DMS53 treated with DMSO at 0.1 percent for 48 hours (cell line): ENCODE results near the gene CSRP2.

Experiments used
- DNase-seq: peaks from one replicate; lab custom pipeline; 2025; ENCODE audit not compliant: unreplicated experiment; lab: John Stamatoyannopoulos, UW

Gene CSRP2

GRCh38 chr12:76864791-76865400, 13.9 kb downstream of the CSRP2 start:
- no peak for DNase-seq

- no peak for DNase-seq
Measured at GRCh38 chr12:76863837-76864236, 15.0 kb downstream of the CSRP2 start.

GRCh38 chr12:76863005-76863670, 15.7 kb downstream of the CSRP2 start:
- DNase-seq, result no peak

DNA sequence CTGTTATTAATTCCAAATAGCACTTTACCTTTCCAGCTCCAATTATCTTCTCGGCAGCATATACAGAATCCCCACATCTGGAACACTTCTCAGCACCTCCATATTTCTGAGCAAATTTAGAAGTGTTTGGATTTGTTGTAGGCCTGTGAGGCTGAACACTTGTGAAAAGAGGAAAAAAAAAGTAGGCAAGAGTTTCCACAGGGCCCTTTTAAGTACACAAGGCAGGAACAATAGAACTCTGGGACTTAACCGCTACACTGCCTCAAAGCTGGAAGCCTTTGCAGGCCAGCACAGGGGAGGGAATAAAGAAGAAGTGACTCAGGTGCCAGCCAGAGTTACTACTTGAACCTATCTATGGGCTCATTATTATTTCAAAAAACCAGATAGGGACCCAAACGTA, 18.6 kb downstream of the CSRP2 start:
- DNase-seq, result no peak

GRCh38 chr12:76859611-76860010, 19.2 kb downstream of the CSRP2 start:
- no peak for DNase-seq

- DNase-seq, result no peak
Measured at GRCh38 chr12:76856018-76856644, 22.7 kb downstream of the CSRP2 start.

GRCh38 chr12:76855271-76855670, 23.5 kb downstream of the CSRP2 start:
- no peak for DNase-seq

DNA sequence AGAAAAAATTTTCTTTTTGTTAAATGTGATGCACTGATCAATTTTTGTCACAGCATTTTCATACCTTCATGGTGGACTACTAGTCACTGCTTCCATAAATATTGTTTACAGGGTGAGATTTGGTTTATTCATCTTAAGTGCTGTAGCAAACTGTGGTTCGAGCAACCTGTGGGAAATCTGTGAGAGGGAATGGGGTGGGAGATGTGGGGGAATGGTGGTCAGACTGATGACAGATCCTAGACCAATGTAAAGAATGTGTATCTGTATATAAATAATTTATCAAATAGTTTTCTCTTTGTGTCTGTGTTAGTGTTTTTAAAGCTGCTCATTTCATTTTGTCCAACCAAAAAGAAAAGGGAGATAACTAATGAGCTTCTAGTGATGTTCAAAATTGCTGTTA, 26.7 kb downstream of the CSRP2 start:
- DNase-seq, result no peak

- DNase-seq, result no peak
Measured at GRCh38 chr12:76848132-76848531, 30.7 kb downstream of the CSRP2 start.

- DNase-seq, result no peak
Measured at GRCh38 chr12:76847260-76847659, 31.6 kb downstream of the CSRP2 start.

DNA sequence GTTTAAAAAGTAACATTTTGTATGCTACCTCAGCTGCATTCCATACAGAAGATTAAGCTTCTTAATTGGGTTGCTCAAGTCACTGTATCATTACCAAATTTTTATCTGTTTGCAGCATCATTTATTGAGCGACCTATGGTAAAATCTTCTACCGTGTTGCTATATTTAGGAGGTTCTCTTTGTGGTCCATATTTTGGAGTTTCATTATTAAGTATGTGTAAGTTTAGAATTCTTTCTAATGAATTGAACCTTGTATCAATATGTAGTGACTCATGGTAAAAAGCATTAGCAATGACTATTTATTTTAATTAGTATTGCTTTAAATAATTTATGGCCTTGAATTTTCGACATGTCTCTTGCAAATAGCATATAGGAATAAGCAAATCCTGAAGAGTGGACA, 42.2 kb downstream of the CSRP2 start:
- DNase-seq, result no peak

DNA sequence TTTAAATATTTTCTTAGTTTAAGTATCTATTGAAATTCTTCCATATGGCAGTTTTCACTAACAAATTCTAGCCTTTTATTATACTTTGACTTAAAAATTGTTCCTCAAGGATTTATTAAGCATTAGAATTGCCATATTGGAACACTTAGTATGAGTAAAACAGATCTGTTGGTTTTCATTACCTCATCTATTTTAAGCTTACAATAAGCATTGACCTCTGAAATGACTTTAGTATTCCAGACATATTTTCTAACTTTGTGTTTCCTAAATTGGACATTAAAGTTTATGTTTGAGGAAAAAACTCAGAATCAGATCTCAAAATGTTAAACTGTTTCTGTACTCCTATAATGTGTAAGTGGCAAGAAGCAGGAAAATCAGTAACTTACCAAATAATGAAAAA, 48.4 kb downstream of the CSRP2 start:
- no peak for DNase-seq

- peak; percentile 6 for DNase-seq
Measured at GRCh38 chr12:76820888-76821482, 57.8 kb downstream of the CSRP2 start.

DNA sequence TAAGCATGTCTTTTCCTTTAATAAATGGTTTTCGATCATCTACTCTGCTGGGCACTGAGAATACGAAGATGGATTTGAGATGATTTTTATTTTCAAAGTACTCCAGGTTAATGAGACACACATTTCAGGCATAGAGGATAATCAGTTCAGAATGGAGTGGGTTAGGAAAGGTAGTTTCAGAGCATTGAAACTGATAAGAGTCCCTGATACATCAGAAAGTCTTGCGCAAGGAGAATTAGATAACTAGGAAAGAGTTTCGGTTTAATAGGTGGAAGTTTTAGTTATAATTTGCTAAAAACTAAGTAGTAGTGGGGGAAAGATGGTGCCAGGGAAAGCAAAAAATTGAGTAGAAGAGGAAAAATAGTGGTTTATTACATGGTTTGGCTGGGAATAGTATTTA, 64.8 kb downstream of the CSRP2 start:
- DNase-seq, result no peak

DNA sequence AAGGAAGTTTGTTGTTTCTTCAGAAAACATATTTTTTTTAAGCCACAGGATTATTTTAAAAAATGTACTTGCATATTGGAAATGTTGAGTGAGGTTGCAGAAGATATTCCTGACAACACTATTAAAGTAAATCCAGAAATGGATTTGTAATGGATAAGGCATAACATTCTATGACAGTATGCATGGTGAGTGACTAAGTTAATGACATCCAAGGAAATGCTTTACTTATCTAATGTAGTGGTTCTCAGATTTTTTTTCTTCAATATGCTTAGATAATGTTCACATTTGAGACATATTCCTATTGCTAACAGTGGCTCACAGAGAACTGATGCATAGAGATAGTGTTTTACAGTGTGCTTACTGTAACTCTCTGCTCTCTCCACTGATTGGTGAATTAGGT, 65.6 kb downstream of the CSRP2 start:
- no peak for DNase-seq

GRCh38 chr12:76811976-76812375, 66.8 kb downstream of the CSRP2 start:
- DNase-seq, result no peak

DNA sequence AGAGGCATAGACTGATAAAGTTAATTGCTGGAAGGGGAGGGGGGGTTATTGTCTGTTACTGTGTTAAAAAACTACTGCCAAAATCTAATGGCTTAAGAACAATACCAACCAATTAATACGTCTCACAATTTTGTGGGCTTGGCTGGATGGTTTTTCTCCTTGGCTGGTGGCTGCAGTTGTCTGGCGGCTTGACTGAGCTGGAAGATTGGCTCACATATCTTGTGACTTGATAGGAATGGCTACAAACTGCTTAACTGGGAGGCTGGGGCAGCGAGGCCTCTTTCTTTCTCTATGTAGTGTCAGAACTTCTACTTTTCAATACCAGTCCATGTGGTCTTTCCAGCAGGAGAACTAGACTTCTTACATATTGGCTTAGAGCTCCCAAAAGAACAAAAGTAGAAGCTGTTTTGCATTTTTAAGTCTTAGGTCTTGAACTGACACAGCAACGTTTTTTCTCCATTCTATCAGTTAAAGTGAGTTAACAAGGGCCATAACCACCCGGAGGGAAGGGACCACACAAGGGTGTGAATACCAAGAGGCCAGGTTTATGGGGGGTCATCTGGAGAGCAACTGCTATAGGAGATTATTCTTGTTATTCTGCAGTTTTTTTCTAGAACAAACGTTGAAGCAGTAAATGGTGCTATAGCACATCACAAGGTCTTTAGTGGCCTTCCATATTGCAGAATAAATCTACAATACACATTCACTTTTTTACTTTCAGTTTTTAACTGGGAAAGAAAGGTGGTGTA, 68.0 kb downstream of the CSRP2 start:
- no peak for DNase-seq
